SK-N-SH (cell line): ENCODE measurements around the gene GPR85. TPM values are rescaled to one million over a fixed set of nuclear protein-coding genes. Genes with fewer than 3 reads are reported as not detected.

Experiments used
- CTCF ChIA-PET: fragments of 300-600, 350-600 bp; formaldehyde crosslinking; extraction: SDS; loops from one replicate; lab custom pipeline; 2021; lab: Yijun Ruan, JAX
- POLR2A ChIA-PET: fragments of 350-600 bp; sonication (Branson Sonifier 250); formaldehyde crosslinking; extraction: SDS; loops from one replicate; lab custom pipeline; 2020; ENCODE audit warnings: antibody characterized with exemption, inconsistent platforms; lab: Yijun Ruan, JAX
- DNase-seq: peaks from one replicate; pipeline ENCODE4 v3.0.0; 2012
- H2AFZ ChIP-seq: fragments of 200-600 bp; sonication (generic); 2 replicates; pipeline ENCODE4 v1.8.1; 2016; ENCODE audit warnings: antibody characterized with exemption, mild to moderate bottlenecking, low read depth
- H3F3A ChIP-seq: fragments of 200-600 bp; sonication (generic); replicated peaks from 2 replicates; pipeline ENCODE3; 2016; ENCODE audit warnings: antibody characterized with exemption, mild to moderate bottlenecking; ENCODE audit not compliant: insufficient read depth
- H3K27ac ChIP-seq, 2 experiments: fragments of 200-500 bp in 1 of 2; fragments of 200-600 bp in 1 of 2; sonication (Bioruptor generic) in 1 of 2; sonication (generic), shearing (Covaris generic) in 1 of 2; 2 replicates each; pipeline versions ENCODE4 v1.5.1 to v1.6.1; 2014 to 2016; ENCODE audit warnings: low read depth in 2 of 2, inconsistent platforms in 1 of 2, low read length in 1 of 2, mild to moderate bottlenecking in 1 of 2, mixed read lengths in 1 of 2
- H3K27me3 ChIP-seq: fragments of 200-600 bp; sonication (generic), shearing (Covaris generic); 2 replicates; pipeline ENCODE4 v1.6.1; 2016; ENCODE audit warnings: mixed run types; ENCODE audit not compliant: insufficient read depth
- H3K36me3 ChIP-seq, 2 experiments: fragments of 200-500 bp in 1 of 2; fragments of 200-600 bp in 1 of 2; sonication (Bioruptor generic) in 1 of 2; sonication (generic) in 1 of 2; replicated peaks in 1 of 2; 2 replicates each; pipeline versions ENCODE3 to v1.5.1; 2014 to 2016; ENCODE audit warnings: low read length in 1 of 2, mild to moderate bottlenecking in 1 of 2; ENCODE audit not compliant: insufficient read depth in 2 of 2, control insufficient read depth in 1 of 2
- H3K4me1 ChIP-seq, 2 experiments: fragments of 200-500 bp in 1 of 2; fragments of 200-600 bp in 1 of 2; sonication (Bioruptor generic) in 1 of 2; sonication (generic), shearing (Covaris generic) in 1 of 2; 2 replicates each; pipeline versions ENCODE4 v1.5.1 to v1.6.1; 2014 to 2016; ENCODE audit warnings: low read depth in 1 of 2, low read length in 1 of 2, mixed run types in 1 of 2; ENCODE audit not compliant: insufficient read depth in 2 of 2, control insufficient read depth in 1 of 2
- H3K4me2 ChIP-seq: fragments of 200-600 bp; sonication (generic), shearing (Covaris generic); 2 replicates; pipeline ENCODE4 v1.6.1; 2017; ENCODE audit warnings: mixed run types
- H3K4me3 ChIP-seq, 2 experiments: fragments of 200-500 bp in 1 of 2; fragments of 200-600 bp in 1 of 2; sonication (Bioruptor generic) in 1 of 2; sonication (generic), shearing (Covaris generic) in 1 of 2; 2 replicates each; pipeline versions ENCODE4 v1.5.1 to v1.8.1; 2014 to 2016; ENCODE audit warnings: low read depth in 2 of 2, inconsistent platforms in 1 of 2, low read length in 1 of 2, mild to moderate bottlenecking in 1 of 2, mixed read lengths in 1 of 2, moderate library complexity in 1 of 2
- H3K79me2 ChIP-seq: fragments of 200-600 bp; sonication (generic); 2 replicates; pipeline ENCODE4 v1.8.1; 2017; ENCODE audit warnings: mild to moderate bottlenecking; ENCODE audit not compliant: insufficient read depth
- H3K9ac ChIP-seq: fragments of 200-600 bp; sonication (generic); 2 replicates; pipeline ENCODE4 v1.6.1; 2017; ENCODE audit warnings: mixed run types
- H3K9me2 ChIP-seq: fragments of 200-600 bp; sonication (generic); 2 replicates; pipeline ENCODE4 v1.6.1; 2017; ENCODE audit warnings: mixed run types
- H3K9me3 ChIP-seq: fragments of 200-600 bp; sonication (generic); 2 replicates; pipeline ENCODE4 v1.6.1; 2017; ENCODE audit warnings: mixed run types, mild to moderate bottlenecking, moderate library complexity
- H4K20me1 ChIP-seq: fragments of 200-600 bp; sonication (generic); 2 replicates; pipeline ENCODE4 v1.6.1; 2017; ENCODE audit warnings: mild to moderate bottlenecking, mixed run types; ENCODE audit not compliant: insufficient read depth
- ELF1 ChIP-seq: IDR thresholded peaks from 2 replicates; pipeline ENCODE4 v1.4.0; 2012
- EP300 ChIP-seq, 2 experiments: IDR thresholded peaks; 2 replicates each; pipeline versions ENCODE4 v1.4.0 to v1.6.1; 2012; ENCODE audit warnings: borderline replicate concordance in 1 of 2, low read depth in 1 of 2, low read length in 1 of 2
- EZH2phosphoT487 ChIP-seq: fragments of 200-600 bp; sonication (generic); IDR thresholded peaks from 2 replicates; pipeline ENCODE4 v1.6.1; 2017; ENCODE audit warnings: low read depth, mixed run types, mild to moderate bottlenecking, antibody characterized with exemption, moderate library complexity, borderline replicate concordance
- FOSL2 ChIP-seq: IDR thresholded peaks from 2 replicates; pipeline ENCODE4 v1.4.0; 2012; ENCODE audit warnings: low read depth, mild to moderate bottlenecking, moderate library complexity, borderline replicate concordance
- FOXJ3 ChIP-seq: sonication (generic); formaldehyde crosslinking; IDR thresholded peaks from 2 replicates; pipeline ENCODE4 v1.5.1; 2020; ENCODE audit warnings: mild to moderate bottlenecking, missing genetic modification reagents
- GATA2 ChIP-seq: sonication (generic); formaldehyde crosslinking; IDR thresholded peaks from 2 replicates; pipeline ENCODE4 v1.5.0; 2020; ENCODE audit warnings: mild to moderate bottlenecking, missing genetic modification reagents
- JUND ChIP-seq: IDR thresholded peaks from 2 replicates; pipeline ENCODE4 v1.4.0; 2012
- MEF2A ChIP-seq: IDR thresholded peaks from 2 replicates; pipeline ENCODE4 v1.4.0; 2012; ENCODE audit warnings: low read depth, borderline replicate concordance
- NFIC ChIP-seq: IDR thresholded peaks from 2 replicates; pipeline ENCODE4 v1.4.0; 2012; ENCODE audit warnings: borderline replicate concordance
- POLR2AphosphoS5 ChIP-seq: IDR thresholded peaks from 2 replicates; pipeline ENCODE4 v1.6.1; 2012; ENCODE audit warnings: low read depth, low read length
- RAD21 ChIP-seq: IDR thresholded peaks from 2 replicates; pipeline ENCODE4 v1.6.1; 2012; ENCODE audit warnings: mild to moderate bottlenecking, low read length
- RCOR1 ChIP-seq: fragments of 150-350 bp; IDR thresholded peaks from 2 replicates; pipeline ENCODE4 v1.6.1; 2017; ENCODE audit warnings: antibody characterized with exemption, low read length
- RFX5 ChIP-seq: IDR thresholded peaks from 2 replicates; pipeline ENCODE4 v1.6.1; 2012; ENCODE audit warnings: mild to moderate bottlenecking, improper control_type of control experiment, low read length
- RXRA ChIP-seq: IDR thresholded peaks from 2 replicates; pipeline ENCODE4 v1.4.0; 2012; ENCODE audit warnings: low read depth, mild to moderate bottlenecking, borderline replicate concordance
- TAF1 ChIP-seq: IDR thresholded peaks from 2 replicates; pipeline ENCODE4 v1.6.1; 2012; ENCODE audit warnings: low read depth, mild to moderate bottlenecking, low read length, moderate library complexity, borderline replicate concordance
- TEAD4 ChIP-seq: IDR thresholded peaks from 2 replicates; pipeline ENCODE4 v1.4.0; 2012; ENCODE audit warnings: mild to moderate bottlenecking, borderline replicate concordance; ENCODE audit not compliant: insufficient read depth
- YY1 ChIP-seq: IDR thresholded peaks from 2 replicates; pipeline ENCODE4 v1.4.0; 2012; ENCODE audit warnings: low read depth, mild to moderate bottlenecking
- WGBS: methylation state at CpG from one replicate; pipeline ENCODE4 v1.1.6; 2017; ENCODE audit warnings: low lambda C conversion rate; 5-methylcytosine and 5-hydroxymethylcytosine counted together
- polyA plus RNA-seq, 3 experiments: library from polyadenylated mRNA; depleted of rRNA; stranded (reverse); fragments of >200 nt; gene quantifications; 2 replicates each; pipeline ENCODE4 v1.2.3, GENCODE V29; 2012
- TF ChIP-seq, protein P1 (sequence below): IDR thresholded peaks from 2 replicates; pipeline ENCODE4 v1.4.0; 2012; ENCODE audit warnings: low read depth, borderline replicate concordance
- TF ChIP-seq, protein P2 (sequence below): IDR thresholded peaks from 2 replicates; pipeline ENCODE4; 2012
- TF ChIP-seq, protein P3 (sequence below): IDR thresholded peaks from 2 replicates; pipeline ENCODE4 v1.4.0; 2012; ENCODE audit warnings: low read depth, borderline replicate concordance
- TF ChIP-seq, protein P4 (sequence below): fragments of 150-350 bp; IDR thresholded peaks from 2 replicates; pipeline ENCODE4 v1.6.1; 2016; ENCODE audit warnings: mild to moderate bottlenecking, low read depth, low read length

Gene GPR85
- polyA plus RNA-seq, 1 of the 3 experiments (the other 2 are of a cell fraction): 2.9 TPM

DNA sequence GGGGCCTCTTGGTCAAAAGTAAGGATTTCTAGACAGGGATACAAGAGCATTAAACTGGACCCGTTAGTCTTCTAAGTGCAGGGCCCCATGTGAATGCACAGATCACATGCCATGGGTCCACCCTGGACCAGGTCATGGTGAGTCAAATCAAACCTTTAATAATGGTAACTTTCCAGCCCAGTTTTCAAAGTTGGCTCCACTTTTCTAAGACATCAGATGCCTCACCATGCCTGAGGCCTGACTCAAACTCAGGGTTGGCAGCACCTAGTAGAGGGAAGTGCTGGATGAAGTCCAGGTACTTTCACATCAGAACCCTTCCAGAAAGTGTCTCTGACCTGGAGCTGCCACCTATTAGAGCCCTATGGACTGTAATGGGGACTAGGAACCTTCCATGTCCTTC lies 41.4 kb upstream of the GPR85 start:
- H3K9ac ChIP-seq: no peak overlapping the region
- no peaks in the 10 kb centered on the region for H3K27me3 ChIP-seq
- CTCF ChIA-PET: interaction anchor here (1.6 kb wide), 1 partner anchor 32 kb away, joined by 7 read pairs; no protein-coding TSS in a partner anchor
- H3K4me2 ChIP-seq: no peak overlapping the region
- H3K9me3 ChIP-seq: no peaks in the 10 kb centered on the region
- H4K20me1 ChIP-seq: no peaks in the 10 kb centered on the region
- no peak overlapping the region for H2AFZ ChIP-seq
- 0 out of 2 replicates have a peak, but pooled peaks have one; percentile 10 for TF ChIP-seq FOSL2
- peak; percentile 23; the same call in 1 of the 2 replicates for TF ChIP-seq NFIC
- TF ChIP-seq, protein P1, sequence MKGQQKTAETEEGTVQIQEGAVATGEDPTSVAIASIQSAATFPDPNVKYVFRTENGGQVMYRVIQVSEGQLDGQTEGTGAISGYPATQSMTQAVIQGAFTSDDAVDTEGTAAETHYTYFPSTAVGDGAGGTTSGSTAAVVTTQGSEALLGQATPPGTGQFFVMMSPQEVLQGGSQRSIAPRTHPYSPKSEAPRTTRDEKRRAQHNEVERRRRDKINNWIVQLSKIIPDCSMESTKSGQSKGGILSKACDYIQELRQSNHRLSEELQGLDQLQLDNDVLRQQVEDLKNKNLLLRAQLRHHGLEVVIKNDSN: no peak
- TF ChIP-seq, all 33 proteins: peak for 2
- Histone ChIP-seq H3F3A (no peaks in the 10 kb centered on the region), H3K79me2 (no peaks in the 10 kb centered on the region), H3K27ac (no peak overlapping the region), H3K4me3 (no peak overlapping the region), H3K36me3 (no peaks in the 10 kb centered on the region), H3K4me1 (no peaks in the 10 kb centered on the region), H3K9me2 (no peaks in the 10 kb centered on the region)
- POLR2A ChIA-PET: no interaction called here
- DNase-seq: no peak
- 57% methylated on average over 1 of the region's 1 CpG for WGBS

DNA sequence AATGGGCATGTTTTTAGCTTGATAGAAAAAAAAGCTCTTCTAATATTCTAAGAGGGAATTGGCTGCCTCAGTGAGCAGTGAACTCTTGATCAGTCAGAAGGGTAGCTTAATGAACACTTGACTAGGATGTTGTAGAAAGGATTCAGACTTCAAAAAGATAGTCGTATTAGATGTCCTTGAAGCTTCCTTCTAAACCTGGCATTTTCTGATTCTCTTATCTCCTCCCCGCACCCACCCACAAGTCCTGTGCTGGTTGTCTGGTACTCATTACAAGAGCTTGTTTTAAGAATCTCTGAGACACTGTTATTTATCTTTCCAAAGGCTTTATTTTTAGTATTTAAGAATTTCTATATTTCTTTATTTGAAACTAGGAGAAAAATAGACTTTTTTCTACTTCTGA lies 39.1 kb upstream of the GPR85 start:
- CTCF ChIA-PET: interaction anchor here (1.5 to 1.8 kb wide), 3 partner anchors 34 to 112 kb away, joined by 3 to 11 read pairs (median 6); partner anchors contain the start of gene GPR85
- no peak overlapping the region for H3K27ac ChIP-seq
- H2AFZ ChIP-seq: no peak overlapping the region
- WGBS: 87% methylated on average over 2 of the region's 2 CpGs
- no peaks in the 10 kb centered on the region for H3F3A ChIP-seq
- H3K4me3 ChIP-seq: no peak overlapping the region
- POLR2A ChIA-PET: no interaction called here
- TF ChIP-seq, protein P1: no peak
- TF ChIP-seq FOXJ3: no peak
- no peak for TF ChIP-seq TAF1
- TF ChIP-seq, protein P2, sequence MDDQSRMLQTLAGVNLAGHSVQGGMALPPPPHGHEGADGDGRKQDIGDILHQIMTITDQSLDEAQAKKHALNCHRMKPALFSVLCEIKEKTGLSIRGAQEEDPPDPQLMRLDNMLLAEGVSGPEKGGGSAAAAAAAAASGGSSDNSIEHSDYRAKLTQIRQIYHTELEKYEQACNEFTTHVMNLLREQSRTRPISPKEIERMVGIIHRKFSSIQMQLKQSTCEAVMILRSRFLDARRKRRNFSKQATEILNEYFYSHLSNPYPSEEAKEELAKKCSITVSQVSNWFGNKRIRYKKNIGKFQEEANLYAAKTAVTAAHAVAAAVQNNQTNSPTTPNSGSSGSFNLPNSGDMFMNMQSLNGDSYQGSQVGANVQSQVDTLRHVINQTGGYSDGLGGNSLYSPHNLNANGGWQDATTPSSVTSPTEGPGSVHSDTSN: no peak
- TF ChIP-seq ELF1: no peak
- TF ChIP-seq MEF2A: no peak
- no peak for TF ChIP-seq YY1
- TF ChIP-seq EP300 (IDR thresholded peaks at IDR 0.05; ENCODE audit: borderline replicate concordance in 1 of 2, low read depth in 1 of 2, low read length in 1 of 2): no peak
- TF ChIP-seq, protein P3, sequence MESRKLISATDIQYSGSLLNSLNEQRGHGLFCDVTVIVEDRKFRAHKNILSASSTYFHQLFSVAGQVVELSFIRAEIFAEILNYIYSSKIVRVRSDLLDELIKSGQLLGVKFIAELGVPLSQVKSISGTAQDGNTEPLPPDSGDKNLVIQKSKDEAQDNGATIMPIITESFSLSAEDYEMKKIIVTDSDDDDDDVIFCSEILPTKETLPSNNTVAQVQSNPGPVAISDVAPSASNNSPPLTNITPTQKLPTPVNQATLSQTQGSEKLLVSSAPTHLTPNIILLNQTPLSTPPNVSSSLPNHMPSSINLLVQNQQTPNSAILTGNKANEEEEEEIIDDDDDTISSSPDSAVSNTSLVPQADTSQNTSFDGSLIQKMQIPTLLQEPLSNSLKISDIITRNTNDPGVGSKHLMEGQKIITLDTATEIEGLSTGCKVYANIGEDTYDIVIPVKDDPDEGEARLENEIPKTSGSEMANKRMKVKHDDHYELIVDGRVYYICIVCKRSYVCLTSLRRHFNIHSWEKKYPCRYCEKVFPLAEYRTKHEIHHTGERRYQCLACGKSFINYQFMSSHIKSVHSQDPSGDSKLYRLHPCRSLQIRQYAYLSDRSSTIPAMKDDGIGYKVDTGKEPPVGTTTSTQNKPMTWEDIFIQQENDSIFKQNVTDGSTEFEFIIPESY: no peak
- no peak for TF ChIP-seq GATA2
- TF ChIP-seq RXRA: no peak
- no peak for TF ChIP-seq RFX5
- no peak for TF ChIP-seq JUND
- TF ChIP-seq, protein P4, sequence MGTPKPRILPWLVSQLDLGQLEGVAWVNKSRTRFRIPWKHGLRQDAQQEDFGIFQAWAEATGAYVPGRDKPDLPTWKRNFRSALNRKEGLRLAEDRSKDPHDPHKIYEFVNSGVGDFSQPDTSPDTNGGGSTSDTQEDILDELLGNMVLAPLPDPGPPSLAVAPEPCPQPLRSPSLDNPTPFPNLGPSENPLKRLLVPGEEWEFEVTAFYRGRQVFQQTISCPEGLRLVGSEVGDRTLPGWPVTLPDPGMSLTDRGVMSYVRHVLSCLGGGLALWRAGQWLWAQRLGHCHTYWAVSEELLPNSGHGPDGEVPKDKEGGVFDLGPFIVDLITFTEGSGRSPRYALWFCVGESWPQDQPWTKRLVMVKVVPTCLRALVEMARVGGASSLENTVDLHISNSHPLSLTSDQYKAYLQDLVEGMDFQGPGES: no peak
- TF ChIP-seq TEAD4: no peak
- no peak for TF ChIP-seq RAD21
- no peak for TF ChIP-seq RCOR1
- TF ChIP-seq POLR2AphosphoS5: no peak
- TF ChIP-seq EZH2phosphoT487: no peak
- DNase-seq: no peak
- H3K4me2 ChIP-seq: no peak overlapping the region
- H3K9ac ChIP-seq: no peak overlapping the region
- no peaks in the 10 kb centered on the region for H3K9me2 ChIP-seq
- H3K9me3 ChIP-seq: no peaks in the 10 kb centered on the region
- no peaks in the 10 kb centered on the region for H3K79me2 ChIP-seq
- peaks cover 0 to 5% of the 10 kb centered on the region in 2 experiments; a peak in 2 of 4 replicates for H3K4me1 ChIP-seq
- H4K20me1 ChIP-seq: no peaks in the 10 kb centered on the region
- H3K27me3 ChIP-seq: no peaks in the 10 kb centered on the region
- no peaks in the 10 kb centered on the region for H3K36me3 ChIP-seq
